ENCODE results near the gene CTSO. TPM values are rescaled to one million over a fixed set of nuclear protein-coding genes. Genes with fewer than 3 reads are reported as not detected.

Gene CTSO
- total RNA-seq, 1 experiment from 2014 or later: 2.9 TPM

GRCh38 chr4:155929833-155930232 lies 23.8 kb downstream of the CTSO start:
- BruUV-seq (replicated peaks): no TSS peak
- peaks cover 27% of the 10 kb centered on the region for H3K9me3 Mint-ChIP-seq (ENCODE audit: unreplicated experiment)
- no peak for TF ChIP-seq CTCF (IDR thresholded peaks at IDR 0.05; ENCODE audit: insufficient read depth in 1 of 2, low read depth in 1 of 2, low read length in 1 of 2, severe bottlenecking in 1 of 2, unreplicated experiment in 1 of 2)
- peaks cover 2% of the 10 kb centered on the region for H3K4me1 Mint-ChIP-seq (ENCODE audit: low read depth, unreplicated experiment)
- no peaks in the 10 kb centered on the region for H3K27me3 ChIP-seq (replicated peaks; ENCODE audit: control insufficient read depth, insufficient read depth, low read length)
- no peaks in the 10 kb centered on the region for H3K4me1 ChIP-seq
- no peak overlapping the region for H3K4me3 Mint-ChIP-seq (ENCODE audit: unreplicated experiment)
- intact Hi-C loops (cut with micrococcal nuclease; ENCODE audit: unreplicated experiment): no loop called here
- CTCF ChIA-PET: no interaction called here
- POLR2A ChIA-PET: no interaction called here
- no peaks in the 10 kb centered on the region for H3K36me3 Mint-ChIP-seq (ENCODE audit: insufficient read depth, unreplicated experiment)
- no peaks in the 10 kb centered on the region for H3K36me3 ChIP-seq (ENCODE audit: control insufficient read depth, insufficient read depth, low read length)
- H3K27ac Mint-ChIP-seq (ENCODE audit: unreplicated experiment): no peak overlapping the region
- no peaks in the 10 kb centered on the region for H3K27me3 Mint-ChIP-seq (ENCODE audit: insufficient read depth, unreplicated experiment)
- no peaks in the 10 kb centered on the region for H3K9me3 ChIP-seq
- H3K4me3 ChIP-seq (ENCODE audit: low read depth, low read length): no peak overlapping the region
- DNase-seq: no peak

- ChIA-PET CTCF (no interaction called here), POLR2A (no interaction called here)
- Mint-ChIP-seq H3K36me3 (ENCODE audit: insufficient read depth, unreplicated experiment) (no peaks in the 10 kb centered on the region), H3K4me1 (ENCODE audit: low read depth, unreplicated experiment) (no peaks in the 10 kb centered on the region), H3K4me3 (ENCODE audit: unreplicated experiment) (no peak overlapping the region), H3K27ac (ENCODE audit: unreplicated experiment) (no peak overlapping the region), H3K9me3 (ENCODE audit: unreplicated experiment) (peaks cover 2% of the 10 kb centered on the region), H3K27me3 (ENCODE audit: insufficient read depth, unreplicated experiment) (no peaks in the 10 kb centered on the region)
- no peak for DNase-seq
- TF ChIP-seq CTCF (IDR thresholded peaks at IDR 0.05; ENCODE audit: insufficient read depth in 1 of 2, low read depth in 1 of 2, low read length in 1 of 2, severe bottlenecking in 1 of 2, unreplicated experiment in 1 of 2): no peak
- BruUV-seq (replicated peaks): no TSS peak
- intact Hi-C loops (cut with micrococcal nuclease; ENCODE audit: unreplicated experiment): no loop called here
- H3K4me3 ChIP-seq (ENCODE audit: low read depth, low read length): no peak overlapping the region
- no peaks in the 10 kb centered on the region for H3K27me3 ChIP-seq (replicated peaks; ENCODE audit: control insufficient read depth, insufficient read depth, low read length)
- no peaks in the 10 kb centered on the region for H3K4me1 ChIP-seq
- no peaks in the 10 kb centered on the region for H3K36me3 ChIP-seq (ENCODE audit: control insufficient read depth, insufficient read depth, low read length)
- H3K9me3 ChIP-seq: no peaks in the 10 kb centered on the region
Measured at GRCh38 chr4:155924637-155925036, 29.0 kb downstream of the CTSO start.

- no TSS peak for BruUV-seq (replicated peaks)
- POLR2A ChIA-PET: no interaction called here
- no peak overlapping the region for H3K27ac Mint-ChIP-seq (ENCODE audit: unreplicated experiment)
Measured at GRCh38 chr4:155921597-155921996, 32.1 kb downstream of the CTSO start.

More at GRCh38 chr4:155921597-155921996, 32.1 kb downstream of the CTSO start:
- CTCF ChIA-PET: no interaction called here
- Histone ChIP-seq H3K4me3 (ENCODE audit: low read depth, low read length) (no peak overlapping the region), H3K36me3 (ENCODE audit: control insufficient read depth, insufficient read depth, low read length) (no peaks in the 10 kb centered on the region), H3K27me3 (replicated peaks; ENCODE audit: control insufficient read depth, insufficient read depth, low read length) (no peaks in the 10 kb centered on the region), H3K4me1 (no peaks in the 10 kb centered on the region), H3K9me3 (no peaks in the 10 kb centered on the region)
- Mint-ChIP-seq H3K27me3 (ENCODE audit: insufficient read depth, unreplicated experiment) (no peaks in the 10 kb centered on the region), H3K4me3 (ENCODE audit: unreplicated experiment) (no peak overlapping the region), H3K36me3 (ENCODE audit: insufficient read depth, unreplicated experiment) (no peaks in the 10 kb centered on the region), H3K4me1 (ENCODE audit: low read depth, unreplicated experiment) (no peaks in the 10 kb centered on the region), H3K9me3 (ENCODE audit: unreplicated experiment) (no peaks in the 10 kb centered on the region)
- no peak for TF ChIP-seq CTCF (IDR thresholded peaks at IDR 0.05; ENCODE audit: insufficient read depth in 1 of 2, low read depth in 1 of 2, low read length in 1 of 2, severe bottlenecking in 1 of 2, unreplicated experiment in 1 of 2)
- no peak for DNase-seq
- intact Hi-C loops (cut with micrococcal nuclease; ENCODE audit: unreplicated experiment): no loop called here

Measured in Caco-2 (cell line).